Measurements from ENCODE around the gene ZAP70. TPM values are rescaled to one million over a fixed set of nuclear protein-coding genes. Genes with fewer than 3 reads are reported as not detected.
"Not testable (repeated sequence)": the region's sequence is repeated elsewhere in the genome, so short reads cannot be mapped to it uniquely, and the experiment has no call there.

Gene ZAP70
- total RNA-seq (2014; rRNA removed; shearing (Covaris generic)) = not detected in 2 replicates

GRCh38 chr2:97713296-97714083 is at the start of gene ZAP70:
Gene ZAP70 (plus strand): TSS chr2:97713576. CDS start chr2:97724037, 10,461 bp downstream.
- DNase-seq (ENCODE audit: low spot score) = no peak

GRCh38 chr2:97663626-97663961 is 49.8 kb upstream of the ZAP70 start:
- DNase-seq (ENCODE audit: low spot score) = no peak

GRCh38 chr2:97663962-97664635 is 49.3 kb upstream of the ZAP70 start, which contains the start of gene ACTR1B:
Gene ACTR1B (minus strand): TSS chr2:97664044. CDS start chr2:97663890, 154 bp downstream.
- DNase-seq (ENCODE audit: low spot score) = peak; percentile 97

- peak; percentile 45 for DNase-seq (ENCODE audit: low spot score)
Measured at GRCh38 chr2:97664636-97664970, 48.8 kb upstream of the ZAP70 start.

- DNase-seq (ENCODE audit: low spot score) = no peak
Measured at GRCh38 chr2:97669448-97669847, 43.9 kb upstream of the ZAP70 start, which contains the start of gene C2orf92. Gene C2orf92 (plus strand): TSS chr2:97669713. CDS start chr2:97669789, 76 bp downstream.

GRCh38 chr2:97670471-97670870 is 42.9 kb upstream of the ZAP70 start:
- DNase-seq (ENCODE audit: low spot score) = no peak

GRCh38 chr2:97671526-97671925 is 41.9 kb upstream of the ZAP70 start:
- DNase-seq (ENCODE audit: low spot score) = no peak

GRCh38 chr2:97672606-97673140 is 40.7 kb upstream of the ZAP70 start:
- DNase-seq (ENCODE audit: low spot score) = not testable (repeated sequence)

- no peak for DNase-seq (ENCODE audit: low spot score)
Measured at GRCh38 chr2:97673182-97673914, 40.0 kb upstream of the ZAP70 start.

GRCh38 chr2:97673915-97674283 is 39.5 kb upstream of the ZAP70 start:
- no peak for DNase-seq (ENCODE audit: low spot score)

- DNase-seq (ENCODE audit: low spot score) = no peak
Measured at GRCh38 chr2:97675430-97676113, 37.8 kb upstream of the ZAP70 start.

- no peak for DNase-seq (ENCODE audit: low spot score)
Measured at GRCh38 chr2:97676620-97677019, 36.8 kb upstream of the ZAP70 start.

- no peak for DNase-seq (ENCODE audit: low spot score)
Measured at GRCh38 chr2:97677480-97677879, 35.9 kb upstream of the ZAP70 start.

GRCh38 chr2:97678298-97678697 is 35.1 kb upstream of the ZAP70 start:
- no peak for DNase-seq (ENCODE audit: low spot score)

GRCh38 chr2:97687235-97687634 is 26.1 kb upstream of the ZAP70 start:
- DNase-seq (ENCODE audit: low spot score) = not testable (repeated sequence)

- peak; percentile 66 for DNase-seq (ENCODE audit: low spot score)
Measured at GRCh38 chr2:97688062-97688827, 25.1 kb upstream of the ZAP70 start.

- no peak for DNase-seq (ENCODE audit: low spot score)
Measured at GRCh38 chr2:97691166-97691565, 22.2 kb upstream of the ZAP70 start.

- DNase-seq (ENCODE audit: low spot score) = peak; percentile 39
Measured at GRCh38 chr2:97693476-97693875, 19.9 kb upstream of the ZAP70 start.

GRCh38 chr2:97695744-97696143 is 17.6 kb upstream of the ZAP70 start:
- DNase-seq (ENCODE audit: low spot score) = no peak

GRCh38 chr2:97697252-97698235 is 15.8 kb upstream of the ZAP70 start:
- peak; percentile 81 for DNase-seq (ENCODE audit: low spot score)

Measured in A172 (cell line).